Camera-type eye (tissue), 1 donor: ENCODE data around the gene SUSD2. TPM values are rescaled to one million over a fixed set of nuclear protein-coding genes. Genes with fewer than 3 reads are reported as not detected.

Experiments
- total RNA-seq: library from RNA; depleted of rRNA; stranded (reverse); fragments of >200 nt; gene quantifications from one replicate; pipeline ENCODE4 v1.2.3, GENCODE V29; 2014

The SUSD2 gene, protein sequence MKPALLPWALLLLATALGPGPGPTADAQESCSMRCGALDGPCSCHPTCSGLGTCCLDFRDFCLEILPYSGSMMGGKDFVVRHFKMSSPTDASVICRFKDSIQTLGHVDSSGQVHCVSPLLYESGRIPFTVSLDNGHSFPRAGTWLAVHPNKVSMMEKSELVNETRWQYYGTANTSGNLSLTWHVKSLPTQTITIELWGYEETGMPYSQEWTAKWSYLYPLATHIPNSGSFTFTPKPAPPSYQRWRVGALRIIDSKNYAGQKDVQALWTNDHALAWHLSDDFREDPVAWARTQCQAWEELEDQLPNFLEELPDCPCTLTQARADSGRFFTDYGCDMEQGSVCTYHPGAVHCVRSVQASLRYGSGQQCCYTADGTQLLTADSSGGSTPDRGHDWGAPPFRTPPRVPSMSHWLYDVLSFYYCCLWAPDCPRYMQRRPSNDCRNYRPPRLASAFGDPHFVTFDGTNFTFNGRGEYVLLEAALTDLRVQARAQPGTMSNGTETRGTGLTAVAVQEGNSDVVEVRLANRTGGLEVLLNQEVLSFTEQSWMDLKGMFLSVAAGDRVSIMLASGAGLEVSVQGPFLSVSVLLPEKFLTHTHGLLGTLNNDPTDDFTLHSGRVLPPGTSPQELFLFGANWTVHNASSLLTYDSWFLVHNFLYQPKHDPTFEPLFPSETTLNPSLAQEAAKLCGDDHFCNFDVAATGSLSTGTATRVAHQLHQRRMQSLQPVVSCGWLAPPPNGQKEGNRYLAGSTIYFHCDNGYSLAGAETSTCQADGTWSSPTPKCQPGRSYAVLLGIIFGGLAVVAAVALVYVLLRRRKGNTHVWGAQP
- 2.6 TPM for total RNA-seq

DNA sequence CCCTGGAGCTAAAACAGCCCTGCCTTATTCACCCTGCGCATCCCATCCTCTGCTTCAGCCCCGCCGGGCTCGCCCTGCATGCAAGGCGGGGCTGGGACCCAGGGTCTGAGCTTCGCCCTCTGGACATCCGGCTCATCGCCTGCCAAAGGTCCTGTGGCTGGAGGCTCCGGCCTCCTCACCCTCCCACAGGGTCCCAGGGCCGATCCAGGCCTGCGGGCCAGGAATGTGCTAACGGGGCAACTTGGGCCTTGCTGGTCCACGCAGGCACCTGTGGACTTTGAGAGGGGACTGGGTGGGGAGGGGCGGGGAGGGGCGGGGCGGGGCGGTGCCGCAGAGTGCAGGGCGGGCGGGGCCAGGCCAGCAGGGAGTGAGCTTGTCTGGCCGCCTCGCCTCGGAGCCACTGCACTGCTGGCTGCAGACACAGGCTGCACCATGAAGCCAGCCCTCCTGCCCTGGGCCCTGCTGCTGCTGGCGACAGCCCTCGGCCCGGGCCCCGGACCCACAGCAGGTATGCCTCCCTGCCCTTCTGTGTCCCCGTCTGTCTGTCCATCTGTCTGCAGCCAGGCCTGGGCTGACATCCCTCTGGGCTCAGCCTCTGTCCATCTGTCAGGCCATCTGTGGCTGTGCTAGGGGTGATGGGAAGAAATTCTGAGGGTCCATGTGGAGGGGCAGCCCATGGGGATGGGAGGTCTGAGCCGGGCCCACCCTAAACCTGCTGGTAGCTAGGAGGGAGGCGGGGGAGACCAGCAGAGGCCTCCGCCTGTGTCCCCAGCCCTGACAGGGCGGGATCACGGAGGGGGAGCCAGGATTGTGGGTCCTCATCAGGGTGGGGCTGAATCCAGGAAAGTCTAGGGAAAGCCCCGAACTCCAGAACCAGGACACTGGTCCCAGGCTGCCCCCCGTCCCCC is at the start of gene SUSD2:
Gene SUSD2, plus strand, starts transcription at position 400 of the 908 bp plus-strand sequence. Its CDS starts 33 bp downstream, at position 433.

Other genes with a start within 250 kb of the SUSD2 start
- 2.8 TPM for gene GSTT2B, start 220.3 kb upstream of the SUSD2 start, total RNA-seq
- not detected for gene DDTL, start 214.6 kb upstream of the SUSD2 start, total RNA-seq
- gene DDT, start 207.0 kb upstream of the SUSD2 start, total RNA-seq = 44.5 TPM
- gene GSTT2, start 201.4 kb upstream of the SUSD2 start, total RNA-seq = not detected
- not detected for gene GSTT4, start 176.0 kb upstream of the SUSD2 start, total RNA-seq
- gene CABIN1, start 170.2 kb upstream of the SUSD2 start, total RNA-seq = 71.1 TPM
- 13.2 TPM for gene GGT5, start 63.6 kb downstream of the SUSD2 start, total RNA-seq
- 77.6 TPM for gene SPECC1L, start 89.3 kb downstream of the SUSD2 start, total RNA-seq
- 18.5 TPM for gene ADORA2A, start 246.1 kb downstream of the SUSD2 start, total RNA-seq